ENCODE results near the gene SGO1. TPM values are rescaled to one million over a fixed set of nuclear protein-coding genes. Genes with fewer than 3 reads are reported as not detected.

The SGO1 gene
- total RNA-seq, 4 donors from 2014 or later, result 0.34 TPM; not detected in 3

- Histone ChIP-seq H3K9me3 (no peaks in the 10 kb centered on the region), H3K4me3 (no peak overlapping the region), H3K36me3 (peaks cover 12 to 65% (median 27%) of the 10 kb centered on the region in 4 donors), H3K27me3 (no peaks in the 10 kb centered on the region), H3K4me1 (peaks cover 0 to 8% (median 7%) of the 10 kb centered on the region in 4 donors), H3K27ac (replicated peaks in 1 of 4) (no peak overlapping the region)
- WGBS, result 77% methylated on average over 2 of the region's 2 CpGs
- DNase-seq (ENCODE audit: extremely low spot score), result no peak
- no peak for TF ChIP-seq EP300 (IDR thresholded peaks at IDR 0.05)
- TF ChIP-seq CTCF (IDR thresholded peaks at IDR 0.05), result no peak
- no peak for TF ChIP-seq POLR2A (IDR thresholded peaks at IDR 0.05; ENCODE audit: low read depth)
- no peak for TF ChIP-seq POLR2AphosphoS5 (IDR thresholded peaks at IDR 0.05)
- intact Hi-C loops (cut with DNase I), result no loop called here
These were observed 57.6 kb downstream of the SGO1 start for GRCh38 chr3:20128358-20128757.

DNA sequence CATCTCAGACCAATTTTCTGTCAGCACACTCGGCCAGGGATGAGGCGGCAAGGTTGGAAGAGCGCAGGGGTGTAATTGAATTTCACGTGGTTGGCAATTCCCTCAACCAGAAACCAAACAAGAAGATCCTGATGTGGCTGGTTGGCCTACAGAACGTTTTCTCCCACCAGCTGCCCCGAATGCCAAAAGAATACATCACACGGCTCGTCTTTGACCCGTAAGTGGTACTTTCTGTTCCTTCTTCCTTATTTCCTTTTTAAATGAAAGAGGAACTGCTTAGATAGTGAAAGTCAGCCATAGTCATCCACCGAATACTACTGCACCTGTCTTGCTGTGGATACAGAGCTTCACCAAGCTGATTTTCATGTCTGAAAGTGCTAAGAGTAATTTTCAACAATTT lies 60.1 kb downstream of the SGO1 start:
- TF ChIP-seq POLR2AphosphoS5 (IDR thresholded peaks at IDR 0.05) (no peak), CTCF (IDR thresholded peaks at IDR 0.05) (no peak), EP300 (IDR thresholded peaks at IDR 0.05) (no peak), POLR2A (IDR thresholded peaks at IDR 0.05; ENCODE audit: low read depth) (no peak)
- H3K4me3 ChIP-seq, result no peak overlapping the region
- 87% methylated on average over 10 of the region's 10 CpGs for WGBS
- peaks cover 0 to 8% (median 7%) of the 10 kb centered on the region in 4 donors for H3K4me1 ChIP-seq
- no peaks in the 10 kb centered on the region for H3K9me3 ChIP-seq
- no peaks in the 10 kb centered on the region for H3K27me3 ChIP-seq
- no peak overlapping the region for H3K27ac ChIP-seq (replicated peaks in 1 of 4)
- peaks cover 19 to 80% (median 42%) of the 10 kb centered on the region in 4 donors for H3K36me3 ChIP-seq
- no peak for DNase-seq (ENCODE audit: extremely low spot score)
- intact Hi-C loops (cut with DNase I), result no loop called here

DNA sequence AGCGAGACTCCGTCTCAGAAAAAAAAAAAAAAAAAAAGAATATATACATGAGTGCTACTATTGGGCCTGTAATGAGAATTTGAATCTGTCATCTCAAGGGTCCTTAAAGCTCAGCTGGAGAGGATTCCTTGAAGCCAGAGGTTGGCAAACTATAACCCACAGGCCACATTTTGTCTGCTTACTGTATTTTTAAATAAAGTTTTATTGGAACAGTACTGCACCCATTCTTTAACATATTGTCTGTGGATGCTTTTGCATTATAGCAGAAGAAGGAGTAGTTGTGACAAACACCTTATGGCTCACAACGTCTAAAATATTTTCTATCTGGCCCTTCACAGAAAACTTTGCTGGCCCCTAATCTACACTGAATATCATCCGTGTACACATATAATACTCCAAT lies 60.7 kb downstream of the SGO1 start:
- Histone ChIP-seq H3K27me3 (no peaks in the 10 kb centered on the region), H3K36me3 (peaks cover 25 to 86% (median 47%) of the 10 kb centered on the region in 4 donors), H3K4me3 (no peak overlapping the region), H3K9me3 (no peaks in the 10 kb centered on the region), H3K4me1 (peaks cover 0 to 6% (median 6%) of the 10 kb centered on the region in 4 donors), H3K27ac (replicated peaks in 1 of 4) (no peak overlapping the region)
- WGBS, result 98% methylated on average over 4 of the region's 4 CpGs
- no peak for DNase-seq (ENCODE audit: extremely low spot score)
- intact Hi-C loops (cut with DNase I), result no loop called here
- TF ChIP-seq CTCF (IDR thresholded peaks at IDR 0.05) (no peak), POLR2A (IDR thresholded peaks at IDR 0.05; ENCODE audit: low read depth) (no peak), EP300 (IDR thresholded peaks at IDR 0.05) (no peak), POLR2AphosphoS5 (IDR thresholded peaks at IDR 0.05) (no peak)

GRCh38 chr3:20123131-20123652 lies 62.8 kb downstream of the SGO1 start:
- no peak for DNase-seq (ENCODE audit: extremely low spot score)
- Histone ChIP-seq H3K9me3 (no peaks in the 10 kb centered on the region), H3K4me1 (no peaks in the 10 kb centered on the region), H3K4me3 (no peak overlapping the region), H3K27ac (replicated peaks in 1 of 4) (no peak overlapping the region), H3K36me3 (peaks cover 34 to 84% (median 54%) of the 10 kb centered on the region in 4 donors), H3K27me3 (no peaks in the 10 kb centered on the region)
- TF ChIP-seq CTCF (IDR thresholded peaks at IDR 0.05), result no peak
- no peak for TF ChIP-seq POLR2AphosphoS5 (IDR thresholded peaks at IDR 0.05)
- TF ChIP-seq POLR2A (IDR thresholded peaks at IDR 0.05; ENCODE audit: low read depth), result no peak
- TF ChIP-seq EP300 (IDR thresholded peaks at IDR 0.05), result no peak
- WGBS, result 82% methylated on average over 2 of the region's 2 CpGs
- intact Hi-C loops (cut with DNase I), result no loop called here

GRCh38 chr3:20121088-20121487 lies 64.9 kb downstream of the SGO1 start:
- TF ChIP-seq EP300 (IDR thresholded peaks at IDR 0.05), result no peak
- no peak for TF ChIP-seq POLR2A (IDR thresholded peaks at IDR 0.05; ENCODE audit: low read depth)
- no peak for TF ChIP-seq CTCF (IDR thresholded peaks at IDR 0.05)
- TF ChIP-seq POLR2AphosphoS5 (IDR thresholded peaks at IDR 0.05), result no peak
- Histone ChIP-seq H3K27me3 (no peaks in the 10 kb centered on the region), H3K4me1 (no peaks in the 10 kb centered on the region), H3K9me3 (no peaks in the 10 kb centered on the region), H3K36me3 (peaks cover 27 to 80% (median 56%) of the 10 kb centered on the region in 4 donors), H3K27ac (replicated peaks in 1 of 4) (no peak overlapping the region), H3K4me3 (no peak overlapping the region)
- intact Hi-C loops (cut with DNase I), result no loop called here
- no peak for DNase-seq (ENCODE audit: extremely low spot score)
- 84% methylated on average over 3 of the region's 3 CpGs for WGBS
